HG03139 (cell line): Measurements from ENCODE around the gene SYNGR2.

Experiments used
- ATAC-seq: cut with Tn5 transposase; IDR thresholded peaks from one replicate; pipeline ENCODE4 v1.9.1; 2021; ENCODE audit not compliant: unreplicated experiment

Gene SYNGR2

DNA sequence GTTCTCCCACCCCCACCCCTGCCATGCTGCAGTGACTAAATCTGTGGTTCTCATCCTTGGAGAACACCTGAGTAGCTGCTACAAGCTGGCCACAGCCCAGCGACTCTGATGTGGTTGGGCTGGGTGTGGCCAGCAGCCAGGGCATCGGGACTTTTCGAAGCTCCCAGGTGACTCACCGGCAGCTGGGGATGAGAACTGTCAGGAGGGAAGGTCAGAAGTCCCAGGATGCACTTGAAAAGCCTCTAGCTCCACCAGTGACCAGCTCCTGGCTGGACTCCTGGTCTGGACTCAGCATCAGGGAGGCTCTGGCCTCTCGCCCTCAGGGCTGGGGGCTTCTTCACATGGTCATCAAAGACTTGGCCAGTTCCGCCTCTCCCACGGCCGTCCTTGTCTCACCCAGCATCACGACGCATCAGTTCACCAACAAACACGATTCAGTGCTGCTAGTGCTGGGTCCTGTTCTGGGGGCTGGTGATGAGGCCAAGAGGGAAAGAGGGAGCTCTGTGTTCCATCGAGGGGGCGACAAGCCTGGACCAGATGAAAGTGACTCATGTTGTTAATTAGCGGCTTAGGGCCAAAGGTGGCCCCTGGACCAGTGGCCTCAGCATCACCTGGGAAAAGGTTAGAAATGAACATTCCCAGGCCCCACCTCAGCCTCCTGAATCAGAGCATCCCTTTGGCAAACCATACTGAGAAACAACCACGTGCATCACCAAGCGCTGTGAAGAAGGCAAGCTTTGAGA, 26.1 kb upstream of the SYNGR2 start:
- no peak for ATAC-seq

DNA sequence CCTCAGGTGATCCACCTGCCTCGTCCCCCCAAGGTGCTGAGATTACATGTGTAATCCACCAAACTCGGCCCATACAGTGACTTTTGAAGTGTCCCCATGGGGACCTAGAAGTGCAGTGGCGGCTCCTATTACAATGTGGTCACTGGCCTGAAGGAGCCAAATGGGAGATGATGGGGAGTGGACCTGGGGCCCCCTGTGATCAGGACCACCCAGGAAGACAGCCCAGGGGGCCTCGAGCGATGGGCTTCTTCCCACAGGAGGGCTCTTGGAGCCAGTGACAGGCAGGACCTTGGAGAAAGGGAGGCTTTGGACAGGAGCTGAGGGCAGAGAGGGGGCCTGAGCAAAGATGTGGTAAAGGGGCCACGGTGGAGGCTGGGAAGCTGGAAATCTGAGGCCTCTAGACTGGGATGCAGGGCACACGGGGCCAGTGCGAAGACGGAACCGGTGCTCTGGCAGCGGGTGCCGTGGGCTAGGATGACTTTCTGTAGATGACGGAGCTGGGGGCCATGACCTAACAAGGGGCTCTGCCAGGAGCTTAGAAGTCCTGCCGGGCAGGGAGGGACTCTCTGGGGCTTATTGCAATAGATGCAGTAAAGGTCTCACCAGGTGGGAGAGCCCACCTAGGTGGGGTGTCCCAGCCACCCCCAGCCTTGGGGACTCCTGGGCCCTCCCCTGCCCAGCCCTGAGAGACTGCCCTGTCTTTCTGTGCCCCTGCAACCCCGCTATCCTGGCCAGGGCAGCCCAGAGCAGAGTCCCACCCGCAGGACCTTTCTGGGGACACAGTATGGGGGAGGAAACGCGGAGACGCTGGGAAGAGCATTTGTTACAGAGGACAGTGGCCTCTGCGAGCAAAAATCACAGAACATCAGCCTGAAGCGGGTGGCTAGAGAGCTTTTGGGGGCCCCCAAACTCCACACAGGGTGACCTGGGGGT, 24.9 kb upstream of the SYNGR2 start:
- no peak for ATAC-seq

DNA sequence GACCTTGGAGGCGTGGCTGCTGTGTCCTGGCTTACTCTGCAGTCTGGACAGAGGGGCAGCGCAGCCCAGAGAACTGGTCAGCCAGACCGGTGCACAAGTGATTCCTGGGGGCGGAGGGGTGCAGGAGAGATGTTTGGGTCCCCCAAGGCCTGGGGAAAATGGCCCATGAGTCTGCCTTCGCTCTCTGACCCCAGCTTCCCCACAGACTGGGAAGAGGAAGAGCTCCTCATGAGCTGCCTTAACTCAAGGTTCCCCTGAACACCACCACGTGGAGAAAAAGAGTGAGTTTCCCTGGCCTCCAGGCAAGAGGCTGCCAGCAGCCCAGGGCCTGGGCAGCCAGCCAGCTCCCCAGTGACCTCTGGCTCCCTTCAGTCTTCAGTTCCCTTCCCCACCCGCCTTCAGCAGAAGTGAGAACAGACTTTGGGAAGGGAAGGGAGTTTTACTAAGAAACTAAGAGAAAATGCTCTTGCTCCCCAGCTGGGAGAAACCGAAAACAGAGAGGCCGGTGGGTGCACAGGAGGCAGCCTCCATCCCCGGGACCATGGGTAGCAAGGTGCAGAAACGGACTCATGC, 24.1 kb upstream of the SYNGR2 start:
- no peak for ATAC-seq

DNA sequence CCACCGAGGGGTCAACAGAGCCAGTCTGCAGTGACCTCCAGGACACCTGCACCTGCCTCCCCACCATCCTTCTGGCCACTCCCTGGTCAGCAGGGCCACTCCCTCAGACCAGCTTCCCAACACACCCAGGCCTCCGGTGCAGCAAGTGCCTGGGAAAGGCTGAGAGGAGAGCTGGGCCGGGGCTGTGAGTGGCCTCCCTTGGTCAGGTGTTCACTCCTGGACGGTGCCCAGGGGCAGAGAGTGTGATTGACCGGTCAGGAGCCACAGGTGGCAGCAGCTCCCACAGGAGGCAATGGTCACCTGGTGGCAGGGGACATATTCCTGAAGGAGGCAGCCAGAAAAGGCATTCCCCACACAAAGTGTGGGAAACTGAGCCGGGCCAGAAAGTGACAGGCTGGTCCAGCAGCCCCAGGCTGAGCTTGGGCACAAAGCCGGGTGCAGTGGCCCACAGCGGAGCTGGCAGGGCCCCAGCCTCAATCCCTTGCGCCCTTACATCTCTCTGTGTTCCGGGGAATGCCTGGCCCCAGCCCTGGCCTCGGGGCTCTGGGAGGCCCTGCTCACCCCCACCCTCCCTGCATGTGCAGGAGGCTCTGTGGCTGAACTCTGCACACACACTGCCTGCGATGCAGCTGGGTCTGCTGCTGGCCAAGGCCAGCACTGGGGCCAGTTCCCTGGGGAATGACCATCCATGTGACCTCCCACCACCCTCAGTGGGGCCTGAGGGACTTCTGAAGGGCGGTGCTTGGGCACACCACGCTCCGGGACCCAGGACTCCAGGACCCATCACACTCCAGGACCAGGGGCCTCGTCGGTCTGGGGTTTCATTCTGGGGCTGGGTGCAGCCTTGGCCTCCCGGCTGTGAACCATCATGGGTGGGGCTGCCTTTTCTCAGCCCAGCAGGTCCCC, 23.4 kb upstream of the SYNGR2 start:
- ATAC-seq, result no peak

DNA sequence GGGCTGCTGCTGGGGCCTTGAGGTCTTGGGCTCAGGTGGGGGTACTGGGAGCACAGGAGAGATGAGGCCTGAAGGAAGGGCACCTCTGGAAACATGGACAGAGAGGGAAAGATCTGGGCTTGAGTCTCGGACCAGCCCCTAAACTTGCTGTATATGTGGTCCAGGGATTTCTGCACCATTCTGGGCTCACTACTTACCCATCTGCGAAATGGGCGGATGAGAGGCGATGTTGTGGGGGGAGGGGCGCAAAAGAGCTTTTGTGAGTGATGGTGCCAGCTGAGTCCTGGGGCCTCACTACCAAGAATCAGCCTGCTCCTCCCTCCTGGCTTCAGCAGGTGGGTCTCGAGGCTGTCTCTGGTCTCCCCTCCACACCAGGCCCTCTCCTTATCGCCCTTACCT, 21.9 kb upstream of the SYNGR2 start:
- ATAC-seq, result no peak

DNA sequence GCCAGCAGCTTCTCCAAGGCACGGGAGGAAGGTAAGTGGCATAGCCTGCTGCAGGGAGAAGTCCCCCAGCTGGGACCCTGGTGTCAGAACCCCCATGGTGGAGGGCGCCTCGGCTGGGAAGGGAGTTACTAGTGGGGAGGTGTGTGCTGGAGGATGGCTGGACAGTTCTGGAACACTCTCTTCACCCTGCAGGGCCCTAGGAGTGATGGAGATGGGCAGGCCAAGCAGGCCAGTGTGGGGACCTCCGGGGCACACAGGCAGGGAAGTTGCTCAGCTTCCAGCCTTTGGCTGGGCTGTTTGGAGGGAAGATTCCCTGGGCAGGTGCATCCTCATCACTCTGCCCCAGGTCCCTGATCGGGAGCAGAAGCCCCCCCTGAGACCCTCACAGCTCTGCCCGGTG, 21.5 kb upstream of the SYNGR2 start:
- no peak for ATAC-seq

DNA sequence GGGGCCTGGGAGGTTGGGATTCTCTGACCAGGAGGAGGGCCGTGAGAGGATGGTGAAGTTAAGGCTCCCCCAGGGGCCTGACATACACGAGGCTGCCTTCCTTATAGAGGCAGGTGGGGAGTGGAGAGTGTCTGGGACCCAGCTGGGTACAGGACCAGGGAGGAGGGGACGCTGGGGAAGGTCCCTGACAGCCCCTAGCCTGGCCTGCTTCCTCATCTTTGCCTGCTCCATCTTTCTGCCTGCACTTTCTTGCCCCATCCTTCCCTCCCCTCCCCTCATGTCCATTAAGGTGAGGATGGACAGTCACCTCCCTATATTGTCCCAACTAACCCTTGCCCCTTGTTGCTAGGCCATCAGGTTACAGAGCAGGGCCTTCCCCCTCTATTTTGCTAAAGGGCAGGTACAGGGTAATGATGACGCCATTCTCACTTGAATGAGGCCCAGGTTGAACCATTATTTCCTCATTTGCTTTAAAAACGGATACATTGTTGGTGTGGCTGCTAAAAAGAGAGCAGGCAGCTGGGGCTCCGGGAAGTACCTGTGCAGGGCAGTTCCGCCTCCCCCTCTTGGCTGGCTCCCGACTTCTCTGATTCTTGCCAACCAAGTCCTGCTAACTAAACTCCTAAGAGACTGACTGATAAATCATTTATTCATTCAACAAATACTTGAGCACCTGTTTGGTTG, 20.9 kb upstream of the SYNGR2 start:
- ATAC-seq, result no peak

DNA sequence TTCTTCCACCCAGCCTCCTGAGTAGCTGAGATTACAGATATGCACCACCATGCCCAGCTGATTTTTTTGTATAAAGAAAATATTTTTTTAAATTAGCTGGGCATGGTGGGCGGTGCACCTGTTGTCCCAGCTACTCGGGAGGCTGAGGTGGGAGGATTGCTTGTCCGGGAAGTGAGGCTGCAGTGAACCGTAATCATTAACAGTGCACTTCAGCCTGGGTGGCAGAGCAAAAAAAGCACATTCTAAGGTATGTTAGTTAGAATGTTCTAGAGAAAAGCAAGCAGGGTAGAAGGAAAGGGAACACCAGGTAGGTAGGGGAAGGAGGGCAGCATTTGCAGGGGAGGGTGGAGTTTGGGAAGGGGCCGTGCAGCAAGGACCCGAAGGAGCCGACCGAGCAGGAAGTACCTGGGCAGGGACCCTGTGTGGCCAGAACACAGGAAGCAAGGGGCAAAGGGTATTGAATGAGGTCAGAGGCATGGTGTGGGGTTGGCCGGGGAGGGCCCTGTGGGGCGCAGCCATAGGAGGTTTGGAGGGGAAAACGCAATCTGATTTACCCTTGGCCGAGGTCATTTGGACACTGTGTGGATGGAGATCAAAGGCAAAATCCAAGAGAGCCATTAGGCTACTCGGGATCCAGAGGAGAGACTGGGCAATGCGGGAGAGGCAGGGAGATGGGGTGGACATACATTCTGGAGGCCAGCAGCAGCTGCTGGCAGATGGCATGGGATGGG, 19.9 kb upstream of the SYNGR2 start:
- ATAC-seq, result no peak

DNA sequence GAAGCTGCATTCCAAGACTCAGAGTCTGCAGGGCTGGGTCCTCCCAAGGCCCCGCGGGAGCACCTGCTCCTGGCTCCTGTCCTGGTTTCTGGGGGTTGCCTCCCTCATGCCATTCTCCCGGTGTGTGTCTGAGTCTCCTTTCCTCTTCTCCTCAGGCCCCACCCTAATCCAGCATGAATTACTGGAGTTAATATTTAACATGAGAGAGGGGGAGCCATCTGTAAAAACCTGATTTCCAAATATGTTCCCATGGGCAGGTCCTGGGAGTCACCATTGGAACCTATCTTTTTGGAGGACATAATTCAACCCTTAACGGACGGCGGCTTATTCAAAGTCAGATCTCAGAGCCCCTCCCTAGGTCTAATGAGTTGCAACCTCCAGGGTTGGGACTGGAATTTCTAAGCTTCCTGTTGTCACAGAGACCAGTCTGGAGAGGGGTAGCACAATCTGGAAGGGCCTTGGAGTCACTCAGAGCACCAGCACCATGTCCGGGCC, 16.8 kb upstream of the SYNGR2 start:
- ATAC-seq, result no peak

DNA sequence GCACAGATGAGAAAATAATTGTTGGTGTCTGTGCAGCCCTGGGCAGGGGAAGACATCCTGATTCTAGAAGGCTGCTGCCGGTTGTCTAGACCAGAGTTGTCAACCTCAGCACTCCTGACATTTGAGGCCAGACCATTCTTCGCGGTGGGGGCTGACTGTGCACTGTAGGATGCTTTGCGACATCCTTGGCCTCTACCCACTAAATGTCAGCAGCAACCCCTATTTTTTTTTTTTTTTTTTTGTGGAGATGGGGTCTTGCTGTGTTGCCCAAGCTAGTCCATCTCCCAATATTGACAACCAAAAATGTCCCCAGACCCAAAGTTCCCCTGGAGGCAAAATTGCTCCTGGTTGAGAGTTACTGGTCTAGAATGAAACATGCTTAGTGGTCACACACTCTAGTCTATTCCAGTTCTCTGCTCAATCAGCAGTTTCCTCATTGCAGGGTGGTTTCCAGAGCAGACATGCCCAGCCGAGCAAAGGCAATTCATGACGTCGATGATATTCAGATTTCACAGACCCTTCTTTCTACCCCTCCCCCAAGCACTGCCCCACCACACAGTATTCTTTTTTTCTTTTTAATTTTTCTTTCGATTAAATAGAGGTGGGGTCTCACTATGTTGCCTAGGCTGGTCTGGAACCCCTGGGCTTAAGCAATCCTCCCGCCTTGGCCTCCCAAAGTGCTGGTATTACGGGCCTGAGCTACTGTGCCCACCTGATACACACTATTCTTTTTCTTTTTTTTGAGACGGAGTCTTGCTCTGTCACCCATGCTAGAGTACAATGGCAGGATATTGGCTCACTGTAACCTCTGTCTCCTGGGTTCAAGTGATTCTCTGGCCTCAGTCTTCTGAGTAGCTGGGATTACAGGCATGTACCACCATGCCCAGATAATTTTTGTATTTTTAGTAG, 13.2 kb upstream of the SYNGR2 start:
- ATAC-seq, result peak; percentile 55

DNA sequence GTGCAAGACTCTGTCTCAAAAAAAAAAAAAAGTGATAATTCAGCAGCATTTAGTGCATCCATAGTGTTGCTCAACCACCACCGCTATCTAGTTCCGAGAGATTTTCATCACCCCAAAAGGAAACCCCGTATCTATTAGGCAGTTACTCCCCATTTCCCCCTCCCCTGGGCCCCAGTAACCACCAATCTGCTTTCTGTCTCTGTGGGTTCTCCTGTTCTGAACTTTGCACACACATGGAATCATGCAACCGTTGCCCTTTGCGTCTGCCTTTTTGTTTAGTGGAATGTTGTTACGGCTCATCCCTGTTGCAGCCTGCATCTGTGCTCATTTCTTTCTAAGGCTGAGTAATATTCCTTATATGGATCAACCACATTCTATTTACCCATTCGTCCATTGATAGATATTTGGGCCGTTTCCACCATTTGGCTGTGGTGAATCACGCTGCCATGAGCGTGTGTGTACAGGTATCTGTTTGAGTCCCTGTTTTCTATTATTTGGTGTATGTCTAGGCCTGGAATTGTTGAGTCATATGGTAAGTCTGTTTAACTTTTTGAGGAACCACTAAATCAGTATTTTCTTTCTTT, 8.7 kb upstream of the SYNGR2 start:
- no peak for ATAC-seq

DNA sequence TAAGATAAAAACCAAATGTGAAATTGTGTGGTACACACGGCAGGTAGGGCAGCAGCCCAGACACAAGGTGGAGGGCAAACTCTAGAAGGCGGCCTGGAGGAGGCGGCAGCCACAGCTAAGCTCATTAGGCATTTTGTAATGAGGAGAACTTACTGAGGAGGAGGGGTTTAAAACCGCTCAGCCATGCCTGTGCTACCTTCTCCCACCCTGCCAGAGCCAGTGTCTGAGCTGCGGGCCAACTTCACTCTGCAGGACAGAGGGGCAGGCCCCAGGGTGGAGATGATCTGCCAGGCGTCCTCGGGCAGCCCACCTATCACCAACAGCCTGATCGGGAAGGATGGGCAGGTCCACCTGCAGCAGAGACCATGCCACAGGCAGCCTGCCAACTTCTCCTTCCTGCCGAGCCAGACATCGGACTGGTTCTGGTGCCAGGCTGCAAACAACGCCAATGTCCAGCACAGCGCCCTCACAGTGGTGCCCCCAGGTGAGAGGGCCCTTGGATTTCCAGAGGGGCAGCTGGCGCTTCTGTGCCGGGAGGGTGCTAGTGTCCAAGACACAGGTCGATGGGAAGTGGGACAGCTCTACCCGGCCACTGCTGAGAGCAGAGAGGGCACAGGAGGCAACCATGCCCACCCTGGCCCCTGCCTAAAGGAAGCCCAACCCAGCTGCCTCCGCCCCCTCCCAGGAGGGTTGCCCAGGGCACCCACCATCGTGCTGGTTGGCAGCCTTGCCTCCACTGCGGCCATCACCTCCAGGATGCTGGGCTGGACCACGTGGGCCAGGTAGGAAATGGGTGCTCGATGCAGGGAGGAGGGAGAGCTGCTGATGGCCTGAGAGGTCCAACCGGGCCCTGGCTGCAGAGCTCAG, 4.3 kb upstream of the SYNGR2 start:
- ATAC-seq, result no peak

DNA sequence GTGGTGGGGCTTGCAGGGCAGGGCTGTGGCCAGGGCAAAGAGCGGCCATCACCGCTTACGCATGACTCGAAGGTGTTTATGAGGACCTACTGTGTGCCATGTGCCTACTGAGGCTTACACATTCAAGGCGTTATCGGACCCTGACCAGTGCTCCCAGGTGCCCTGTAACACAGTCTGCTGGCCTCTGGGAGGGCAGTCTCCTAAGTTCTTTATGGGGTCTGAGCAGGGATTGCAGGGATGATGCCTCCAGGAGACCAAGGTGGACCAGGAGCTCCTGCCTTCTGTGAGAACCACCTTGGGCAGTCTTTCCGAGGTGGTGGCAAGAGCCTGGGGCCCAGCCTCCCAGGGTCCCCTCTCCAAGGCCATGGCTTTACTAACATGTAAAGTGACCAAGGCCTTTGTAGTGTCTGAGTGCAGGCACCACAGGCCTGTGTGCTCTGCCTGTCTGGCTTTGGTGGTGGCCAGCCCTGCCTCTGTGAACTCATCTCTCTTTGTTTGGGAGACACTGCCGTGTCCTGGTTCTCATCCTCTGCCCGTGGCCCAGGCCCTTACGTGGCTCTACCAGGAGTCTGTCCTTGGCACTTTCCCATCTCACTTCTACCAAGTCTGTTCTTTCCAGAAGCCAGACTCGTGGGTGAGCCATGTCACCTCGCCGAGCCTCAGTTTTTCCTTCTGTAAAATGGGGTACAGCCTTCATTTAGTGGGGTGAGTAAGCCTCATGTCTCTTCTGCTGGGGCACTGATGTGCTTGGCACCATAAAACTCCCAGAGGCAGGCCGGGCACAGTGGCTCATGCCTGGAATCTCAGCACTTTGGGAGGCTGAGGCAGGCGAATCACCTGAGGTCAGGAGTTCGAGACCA, 3.4 kb upstream of the SYNGR2 start:
- no peak for ATAC-seq

DNA sequence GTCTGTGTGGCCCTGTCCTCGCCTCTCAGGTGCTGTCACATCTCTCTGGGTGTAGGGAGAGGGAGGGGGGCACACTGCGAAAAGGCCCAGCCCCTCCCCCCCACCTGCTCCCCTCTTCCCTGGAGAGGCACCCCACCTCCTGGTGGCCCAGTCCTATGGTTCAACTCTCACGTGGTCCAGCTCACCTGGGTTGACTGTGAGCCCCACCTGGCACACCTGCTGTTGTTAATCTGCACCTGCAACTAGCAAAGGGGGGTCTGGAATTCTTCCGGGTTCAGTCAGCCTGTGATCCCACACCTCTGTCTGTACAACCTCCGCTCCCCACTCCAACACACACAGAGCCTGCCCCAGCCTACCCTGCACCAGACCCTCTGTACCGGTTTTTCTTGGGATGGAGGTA, 2.0 kb upstream of the SYNGR2 start:
- ATAC-seq, result no peak

DNA sequence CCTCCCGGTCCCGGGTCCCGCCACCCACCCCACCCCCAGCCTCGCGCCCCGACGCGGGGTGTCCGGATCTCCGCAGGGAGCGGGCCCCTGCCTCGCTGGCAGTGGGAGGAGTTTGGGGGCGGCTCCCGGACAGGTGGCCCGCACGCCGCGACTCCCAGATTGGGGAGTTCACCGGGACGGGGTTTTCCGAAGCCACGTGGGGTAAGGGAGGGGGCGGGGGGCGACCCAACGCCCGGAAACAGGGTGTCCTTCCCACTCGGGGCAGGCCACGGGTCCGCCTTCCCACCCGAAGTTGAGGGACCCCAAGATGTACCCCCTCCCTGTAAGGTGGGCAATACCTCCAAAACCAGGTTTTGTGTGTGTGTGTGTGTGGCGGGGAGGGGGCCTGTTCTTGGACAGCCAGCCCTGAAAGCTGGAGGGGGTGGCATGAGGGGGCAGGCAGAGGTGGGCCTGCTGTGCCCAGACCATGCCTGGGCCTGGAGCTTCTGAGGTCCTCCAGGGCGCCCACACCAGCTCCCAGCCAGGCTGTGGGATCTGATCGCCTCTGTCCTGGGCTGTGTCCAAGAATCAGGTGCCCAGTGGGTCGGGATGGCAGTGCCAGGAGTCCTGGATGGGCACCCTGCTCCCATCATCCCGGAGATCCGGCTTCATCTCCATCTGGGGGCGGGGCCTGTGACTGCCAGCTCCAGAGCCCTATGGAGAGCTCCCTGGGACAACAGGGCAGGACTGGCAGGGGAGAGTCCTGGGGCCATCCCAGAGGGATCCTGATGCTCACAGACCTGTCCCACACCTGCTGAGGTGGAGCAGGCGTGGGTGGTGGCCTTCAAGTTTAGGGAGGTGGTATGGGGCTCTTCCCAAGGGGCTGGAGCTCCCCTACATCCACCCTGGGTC, 767 bp downstream of the SYNGR2 start:
- ATAC-seq, result peak; percentile 24
